SH-SY5Y (cell line): ENCODE data around the gene GRB10.

Experiments used
- GATA2 ChIP-seq: IDR thresholded peaks from 2 replicates; pipeline ENCODE4 v1.6.1; 2011; ENCODE audit warnings: mild to moderate bottlenecking, low read depth, low read length
- GATA3 ChIP-seq: IDR thresholded peaks from 2 replicates; pipeline ENCODE4 v1.6.1; 2011; ENCODE audit warnings: low read depth, mild to moderate bottlenecking, low read length, moderate library complexity

GRCh38 chr7:50676079-50676478, 106.6 kb downstream of the GRB10 start:
- TF ChIP-seq GATA3 (no peak), GATA2 (no peak)
